HG03460 (cell line): ENCODE measurements around the gene LAMA3.
"Not testable (repeated sequence)": the region's sequence is repeated elsewhere in the genome, so short reads cannot be mapped to it uniquely, and the experiment has no call there.

Source experiments
- ATAC-seq: cut with Tn5 transposase; IDR thresholded peaks from one replicate; pipeline ENCODE4 v1.9.1; 2021; ENCODE audit not compliant: unreplicated experiment

LAMA3 gene

DNA sequence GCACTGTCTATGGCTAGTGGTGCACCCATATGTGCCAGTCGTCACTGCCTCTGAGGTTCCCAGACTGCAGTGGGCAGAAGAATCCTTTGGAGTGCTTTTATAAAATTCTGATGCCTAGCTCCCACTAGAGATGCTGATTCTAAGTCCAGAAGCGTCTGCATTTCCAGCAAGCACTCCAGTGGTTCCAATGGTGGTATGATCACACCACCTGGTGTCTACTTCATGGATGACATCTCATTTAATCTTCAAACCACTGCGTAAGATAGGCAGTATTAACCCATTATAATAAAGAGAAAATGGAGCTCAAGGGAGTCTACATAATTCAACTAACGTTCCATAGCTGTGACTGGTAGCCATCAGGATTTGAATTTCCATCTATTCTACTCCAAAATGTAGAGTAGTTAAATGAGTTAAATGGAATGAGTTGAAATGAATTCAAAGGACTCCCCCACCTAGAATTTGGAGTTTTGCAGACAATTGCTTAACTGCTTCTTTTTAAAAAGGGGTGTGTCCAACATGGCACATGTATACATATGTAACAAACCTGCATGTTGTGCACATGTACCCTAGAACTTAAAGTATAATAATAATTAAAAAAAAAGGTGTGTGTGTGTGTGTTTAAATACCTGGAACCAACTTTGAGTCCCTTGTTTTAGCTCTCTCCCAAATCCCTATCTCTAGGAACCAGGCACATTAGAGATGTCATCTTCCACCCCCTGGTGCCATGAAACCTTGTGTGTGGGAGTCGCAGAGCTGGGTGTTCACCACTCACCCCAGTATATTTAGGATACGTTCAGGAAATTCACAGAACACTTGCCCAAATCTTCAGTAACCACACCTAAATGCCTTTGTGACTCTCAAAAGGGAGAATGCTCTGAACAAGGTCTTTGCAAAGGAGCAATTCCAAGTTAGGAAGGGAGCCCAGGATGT, 14.1 kb downstream of the LAMA3 start:
- peak; percentile 54 for ATAC-seq

DNA sequence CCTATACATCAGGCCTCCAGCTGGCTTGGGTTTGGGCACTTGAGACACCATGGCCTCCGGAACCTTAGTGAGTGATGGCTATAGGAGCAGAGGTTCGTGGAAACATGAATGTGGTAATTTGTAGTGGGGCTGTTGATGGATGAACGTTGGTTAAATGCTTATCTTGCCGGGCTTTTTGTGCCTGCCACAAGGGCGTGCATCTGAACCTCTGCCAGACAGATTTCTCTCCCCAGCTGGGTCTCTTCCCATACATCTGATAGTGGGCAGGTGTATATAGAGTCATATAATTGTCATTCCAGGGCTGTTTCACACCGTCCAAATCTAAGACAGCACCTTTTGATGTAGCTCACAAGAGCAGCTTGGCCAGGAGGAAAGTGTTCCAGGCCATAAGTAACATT, 14.7 kb downstream of the LAMA3 start:
- ATAC-seq: no peak

DNA sequence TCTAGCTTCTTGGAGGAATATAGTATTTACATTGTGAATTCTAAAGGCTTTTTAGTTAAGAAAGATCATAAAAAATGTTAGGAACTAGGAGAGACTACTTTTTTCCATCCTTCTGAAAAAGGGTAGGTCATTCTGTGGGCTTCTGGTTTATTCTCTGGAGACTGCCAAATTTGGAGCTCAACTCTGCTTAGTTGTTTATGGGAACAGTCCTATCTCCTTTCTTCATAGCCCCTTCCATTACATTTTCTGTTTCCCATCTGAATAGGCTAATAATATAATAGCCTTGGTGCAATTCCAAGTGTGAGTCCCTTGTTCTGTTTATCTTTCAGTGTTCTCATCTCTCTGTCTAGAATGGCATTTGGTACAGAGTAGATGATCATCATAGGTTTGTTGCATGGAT, 15.6 kb downstream of the LAMA3 start:
- no peak for ATAC-seq

DNA sequence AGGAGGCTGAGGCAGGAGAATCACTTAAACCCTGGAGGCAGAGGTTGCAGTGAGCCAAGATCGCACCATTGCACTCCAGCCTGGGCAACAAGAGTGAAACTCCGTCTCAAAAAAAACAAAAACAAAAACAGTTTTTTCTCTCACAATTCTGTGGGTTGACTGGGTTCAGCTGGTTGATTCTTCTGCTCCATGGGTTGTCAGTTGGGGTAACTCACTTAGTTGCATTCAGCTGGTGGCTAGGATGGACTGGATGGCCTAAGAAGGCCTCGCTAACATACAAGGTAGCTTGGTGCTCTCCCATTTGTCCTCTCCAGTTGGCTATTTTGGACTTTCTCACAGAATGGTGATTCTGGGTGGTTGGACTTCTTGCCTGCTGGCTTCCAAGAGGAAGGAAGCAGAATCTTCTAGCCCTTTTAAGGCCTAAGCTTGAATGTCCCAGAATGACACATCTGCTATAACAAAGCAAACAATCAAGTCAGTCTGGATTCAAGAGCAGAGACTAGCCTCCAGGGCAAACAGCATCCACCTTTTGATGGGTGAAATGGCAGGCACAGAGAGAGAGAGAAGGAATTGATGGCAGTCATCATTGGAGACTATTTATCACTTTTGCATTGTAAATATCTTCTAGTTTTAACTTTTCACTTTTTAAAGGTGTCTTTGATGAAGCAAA, 17.9 kb downstream of the LAMA3 start:
- ATAC-seq: no peak

DNA sequence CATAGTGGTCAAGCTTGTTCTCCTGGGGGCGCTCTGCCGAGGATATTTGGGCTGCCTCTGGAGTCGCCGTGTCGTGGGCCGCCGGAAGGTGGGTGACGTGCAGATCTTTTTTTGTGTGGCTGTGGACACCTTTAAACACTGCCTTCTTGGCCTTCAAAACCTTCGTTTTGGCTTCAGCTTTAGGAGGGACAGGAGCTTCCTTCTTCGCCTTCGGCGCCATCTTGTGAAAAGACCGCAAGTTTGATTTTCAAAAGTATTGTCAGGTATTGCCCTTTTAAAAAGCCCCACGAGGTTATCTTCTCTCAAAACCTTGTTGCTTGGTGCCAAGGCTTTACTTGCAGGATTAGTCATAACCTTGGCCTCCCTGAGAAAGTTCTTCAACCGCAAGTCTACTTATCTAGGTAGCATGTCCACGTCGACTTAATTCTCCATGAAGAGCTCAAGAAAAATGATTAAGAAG, 20.8 kb downstream of the LAMA3 start:
- ATAC-seq: no peak

DNA sequence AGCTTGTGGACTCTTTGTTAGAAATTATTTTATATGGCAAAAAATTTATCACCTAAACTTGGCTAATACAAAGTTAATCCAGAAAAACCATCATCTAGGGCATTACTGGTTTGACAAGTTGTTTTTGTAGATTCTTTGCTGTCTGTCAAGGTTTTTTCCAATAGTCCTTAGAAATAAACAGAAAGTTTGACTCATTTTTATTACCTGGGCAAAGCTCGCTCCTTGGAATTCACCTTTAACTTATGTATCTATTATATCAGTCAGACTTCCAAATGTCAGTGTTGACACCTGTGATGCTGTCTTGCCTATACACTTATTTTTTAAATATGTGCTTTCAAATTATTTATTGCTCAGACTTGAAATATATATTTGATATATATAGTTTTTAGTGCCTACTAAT, 21.7 kb downstream of the LAMA3 start:
- ATAC-seq: no peak

DNA sequence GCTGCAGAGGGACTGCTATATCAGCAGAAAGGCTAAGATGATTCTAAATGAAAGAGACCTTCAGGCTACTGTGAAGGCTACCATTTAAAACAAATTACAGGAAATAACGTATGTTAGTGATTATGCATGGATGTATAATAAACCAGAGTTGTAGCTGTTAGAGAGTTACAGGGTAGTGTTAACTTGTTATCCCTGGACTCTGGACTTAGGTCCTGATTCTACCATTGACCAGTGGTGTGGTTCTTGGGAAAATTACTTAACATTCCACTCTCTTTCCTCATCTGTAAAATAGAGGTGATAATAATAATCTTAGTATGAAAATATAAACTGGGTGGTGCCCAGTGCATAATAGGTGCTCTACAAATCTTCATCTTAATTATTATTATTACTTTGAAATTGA, 22.2 kb downstream of the LAMA3 start:
- no peak for ATAC-seq

DNA sequence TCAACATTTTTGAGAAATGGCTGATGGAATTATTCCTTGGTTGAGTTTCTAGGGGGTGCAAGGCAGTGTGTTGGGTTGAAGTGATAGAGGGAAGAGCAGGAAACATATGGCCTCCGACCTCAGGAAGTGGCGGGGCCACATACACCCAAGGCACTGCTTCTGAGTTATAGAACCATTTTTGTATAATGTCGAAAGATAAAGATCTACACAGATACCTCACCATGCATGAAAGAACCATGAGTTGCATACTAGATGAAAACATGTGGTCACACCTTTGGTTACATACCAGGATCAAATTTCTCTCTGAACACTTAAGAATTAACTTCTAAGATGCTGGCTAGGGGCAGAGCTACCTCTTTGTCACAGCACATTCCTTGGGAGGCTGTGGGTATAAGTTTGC, 23.2 kb downstream of the LAMA3 start:
- no peak for ATAC-seq

DNA sequence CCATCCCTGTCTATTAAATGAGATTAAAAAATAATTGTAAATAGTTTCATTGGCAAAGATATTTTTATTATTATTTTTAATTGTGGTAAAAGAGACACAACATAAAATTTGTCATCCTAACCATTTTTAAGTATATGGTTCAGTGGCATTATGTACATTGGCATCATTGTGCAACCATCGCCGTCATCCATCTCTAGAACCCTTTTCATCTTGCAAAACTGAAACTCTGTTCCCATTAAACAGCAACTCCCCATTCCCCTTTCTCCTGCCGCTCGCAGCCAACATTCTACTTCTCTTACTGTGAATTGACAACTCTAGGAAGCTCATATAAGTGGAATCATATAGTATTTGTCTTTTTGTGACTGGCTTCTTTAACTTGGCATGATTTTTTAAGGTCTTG, 25.3 kb downstream of the LAMA3 start:
- ATAC-seq: no peak

DNA sequence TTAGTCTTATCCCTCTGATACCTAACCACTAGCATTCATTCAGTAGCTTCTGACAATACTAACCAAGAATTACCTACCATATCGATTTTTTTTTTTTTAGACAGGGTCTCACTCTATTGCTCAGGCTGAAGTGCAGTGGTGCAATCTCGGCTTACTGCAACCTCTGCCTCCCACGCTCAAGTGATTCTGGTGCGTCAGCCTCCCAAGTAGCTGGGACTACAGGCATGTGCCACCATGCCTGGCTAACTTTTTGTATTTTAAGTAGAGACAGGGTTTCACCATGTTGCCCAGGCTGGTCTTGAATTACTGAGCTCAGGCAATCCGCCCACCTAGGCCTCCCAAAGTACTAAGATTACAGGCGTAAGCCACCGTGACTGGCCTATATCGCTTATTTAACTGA, 26.8 kb downstream of the LAMA3 start:
- not testable (repeated sequence) for ATAC-seq

DNA sequence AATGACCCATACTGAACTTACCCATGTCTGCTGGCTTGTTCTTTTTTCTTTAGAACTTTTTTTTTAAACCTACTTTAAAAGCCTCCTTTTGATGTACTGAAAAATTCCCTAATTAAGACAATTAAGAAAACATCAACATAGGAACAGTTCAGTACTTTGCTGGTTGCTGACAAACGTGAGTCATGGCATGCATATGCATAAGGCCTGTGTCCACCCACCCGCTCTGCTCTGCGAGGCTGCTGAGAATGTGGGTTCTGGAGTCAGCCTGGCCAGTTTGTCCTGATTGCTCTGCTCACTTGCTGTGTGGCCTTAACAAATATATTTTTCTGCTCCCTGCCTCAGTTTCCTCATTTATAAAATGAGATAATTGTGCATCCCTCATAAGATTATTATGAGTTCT, 27.3 kb downstream of the LAMA3 start:
- no peak for ATAC-seq

DNA sequence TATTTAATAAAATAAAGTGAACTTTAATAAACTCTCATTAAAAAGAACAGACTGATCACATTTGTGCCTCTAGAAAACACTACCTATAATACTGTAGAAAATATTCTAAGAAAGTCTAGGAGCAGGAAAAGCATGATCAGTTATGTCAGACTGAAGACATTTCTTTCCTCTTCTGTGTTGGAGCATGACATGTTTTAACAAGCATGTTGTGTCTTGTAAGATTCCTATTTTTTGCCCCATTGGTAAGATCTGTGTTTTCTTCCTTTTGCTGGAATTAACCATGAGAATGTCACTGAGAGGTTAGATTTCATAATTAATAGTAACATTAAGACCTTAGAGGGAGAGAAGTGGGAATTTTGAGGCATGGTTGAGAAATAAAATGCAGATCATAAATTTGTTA, 27.7 kb downstream of the LAMA3 start:
- no peak for ATAC-seq

DNA sequence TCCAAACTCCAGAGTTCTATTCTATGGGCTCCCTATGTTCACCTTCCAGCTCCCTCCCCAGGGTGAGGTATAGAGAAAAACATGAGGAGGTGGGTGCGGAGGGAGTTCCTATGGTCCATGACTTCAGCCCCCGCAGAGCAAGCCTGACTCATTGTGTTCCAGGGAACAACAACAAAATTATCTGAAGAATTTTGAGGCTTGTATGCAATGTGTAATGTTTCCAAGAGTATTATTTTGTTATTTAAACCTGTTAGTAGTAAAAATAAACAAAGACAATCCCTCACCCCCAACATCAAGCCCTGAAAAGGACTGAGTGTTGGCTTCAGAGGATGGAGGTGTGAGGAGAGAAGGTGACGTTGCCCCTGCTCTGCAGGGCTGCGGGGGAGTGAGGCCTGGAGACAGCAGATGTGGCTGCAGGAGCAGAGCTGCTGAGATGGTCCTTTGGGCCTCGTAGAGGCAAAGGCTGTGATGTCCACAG, 29.0 kb downstream of the LAMA3 start:
- no peak for ATAC-seq

DNA sequence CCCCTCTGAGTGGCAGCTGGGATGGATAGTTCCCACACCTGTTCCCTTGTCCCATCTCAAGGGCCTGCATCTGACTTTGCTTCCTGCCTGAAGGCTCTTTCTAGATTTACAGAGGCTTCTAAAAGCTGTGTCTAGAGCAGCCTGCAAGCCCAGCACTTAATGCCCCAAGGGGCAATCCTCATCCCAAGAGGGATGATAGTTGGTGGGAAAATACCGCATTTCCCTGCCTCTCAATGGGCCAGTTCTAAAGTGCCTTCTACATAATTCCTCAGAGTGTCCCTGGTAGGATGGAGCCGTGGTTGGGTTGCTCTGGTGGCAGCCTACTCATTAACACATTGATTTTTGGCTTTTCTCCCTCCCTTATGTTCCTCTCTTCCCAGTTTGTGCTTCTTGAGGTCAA, 29.5 kb downstream of the LAMA3 start:
- no peak for ATAC-seq

DNA sequence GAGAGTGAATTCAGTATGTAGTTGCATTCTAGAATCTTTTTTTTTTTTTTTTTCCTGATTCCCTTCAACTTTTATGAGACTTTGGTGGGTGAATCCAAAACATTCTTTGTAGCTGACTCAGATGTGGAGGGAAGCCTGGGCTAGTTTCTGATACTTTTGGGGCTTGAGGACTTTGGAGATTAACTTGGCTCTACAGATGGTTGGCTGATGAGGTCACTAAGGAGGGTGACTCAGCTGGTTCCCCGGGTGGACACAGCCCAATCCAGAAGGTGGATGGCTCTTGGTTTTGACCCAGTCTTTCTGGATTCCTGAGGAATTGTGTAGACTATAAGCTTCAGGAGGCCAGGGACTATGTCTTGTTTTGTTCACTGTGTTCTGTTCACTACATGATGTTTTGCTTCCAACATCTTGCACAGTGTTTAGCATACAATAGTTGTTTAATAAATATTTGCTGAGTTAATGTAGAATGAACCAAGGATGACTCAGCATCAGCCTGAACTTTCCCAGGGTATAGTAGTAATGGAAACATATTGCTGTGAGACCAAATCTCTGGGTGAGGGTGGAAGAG, 30.5 kb downstream of the LAMA3 start:
- ATAC-seq: no peak

DNA sequence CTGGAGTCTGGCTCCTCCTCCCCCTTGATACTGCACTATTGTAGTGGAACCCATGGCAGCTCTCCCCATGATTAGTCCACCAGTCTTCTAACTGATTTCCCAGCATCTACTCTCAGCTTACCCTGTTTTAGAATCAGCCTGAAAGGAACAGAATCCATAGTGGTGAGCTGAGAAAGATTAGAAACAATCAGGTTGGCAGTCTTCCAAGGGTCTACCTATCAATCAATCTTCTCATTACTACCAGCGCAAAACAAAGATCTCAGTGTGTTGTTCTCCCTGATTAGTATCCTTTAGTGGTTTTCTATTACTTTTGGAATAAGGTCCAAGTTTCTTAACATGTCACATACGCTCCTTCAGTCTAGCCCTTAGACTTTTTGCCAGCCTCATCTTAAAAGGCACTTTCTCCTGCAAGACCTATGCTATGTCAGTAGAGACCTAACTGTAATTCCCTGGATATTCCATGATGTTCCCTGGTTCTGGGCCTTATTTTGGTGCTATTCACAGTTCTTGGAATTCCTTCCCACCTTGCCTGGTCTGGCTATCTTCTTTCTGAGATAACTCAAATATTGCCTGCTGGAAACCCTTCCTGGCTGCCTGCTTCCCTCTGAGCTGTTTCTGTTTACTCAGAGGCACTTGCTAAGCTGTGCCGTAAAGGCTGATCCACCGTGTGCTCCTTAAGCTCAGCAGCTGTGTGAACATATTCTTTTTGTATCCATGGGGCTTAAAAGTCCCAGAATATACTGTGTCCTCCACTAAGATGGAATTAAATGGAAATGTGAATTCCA, 32.6 kb downstream of the LAMA3 start:
- no peak for ATAC-seq

DNA sequence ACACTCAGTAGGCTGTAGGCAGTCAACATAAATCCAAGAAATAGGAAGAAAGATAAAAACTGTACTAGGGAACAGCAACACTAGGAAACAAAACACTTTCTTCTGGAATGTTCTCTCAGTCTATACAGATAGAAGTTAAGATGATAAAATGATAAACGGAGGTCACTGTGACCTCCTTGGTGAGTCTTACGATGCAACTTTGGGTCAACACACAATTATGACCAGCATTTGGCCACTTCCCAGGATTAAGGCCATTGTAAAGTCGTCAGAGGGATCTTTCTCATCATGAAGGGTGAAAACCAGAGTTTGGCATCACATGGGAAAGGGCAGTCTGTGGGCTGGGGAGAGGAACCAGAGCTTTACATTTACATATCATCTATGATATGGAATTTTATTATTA, 33.4 kb downstream of the LAMA3 start:
- ATAC-seq: no peak

DNA sequence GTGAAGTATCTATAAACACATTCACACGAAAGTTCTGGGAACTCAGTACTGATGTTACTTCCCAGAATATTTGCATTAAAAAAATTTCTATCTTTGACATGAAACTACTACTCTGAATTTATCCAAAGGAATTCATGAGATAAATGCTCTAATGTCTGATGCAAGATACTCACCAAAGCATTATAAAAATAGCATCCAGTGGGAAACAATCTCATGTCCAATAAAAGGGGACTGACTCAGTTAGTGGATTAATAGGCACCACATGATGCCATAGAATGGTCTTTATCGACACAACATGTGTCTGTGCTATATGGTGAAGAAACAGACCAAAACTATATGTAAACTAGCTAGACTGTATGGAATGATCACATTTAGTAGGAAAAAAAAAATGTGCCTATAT, 33.9 kb downstream of the LAMA3 start:
- ATAC-seq: no peak

DNA sequence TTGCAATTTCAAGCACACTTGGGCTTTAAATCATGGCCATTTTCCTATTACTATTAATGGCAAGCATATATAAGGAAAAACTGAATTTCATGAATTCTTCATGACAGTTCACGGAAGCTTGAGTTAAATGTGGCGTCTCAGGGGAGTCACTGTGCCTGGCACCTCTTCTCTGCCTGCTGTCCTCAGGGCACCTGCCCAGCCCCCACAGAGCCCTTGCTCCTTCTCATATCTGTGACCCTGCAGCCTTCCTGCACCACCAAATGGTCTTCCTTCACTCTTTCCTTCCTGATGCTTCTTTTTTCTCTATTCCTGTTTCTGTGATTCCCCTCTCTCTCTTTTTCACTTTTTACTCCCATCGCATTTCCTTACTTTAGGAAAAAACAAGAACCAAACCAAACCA, 35.4 kb downstream of the LAMA3 start:
- no peak for ATAC-seq

DNA sequence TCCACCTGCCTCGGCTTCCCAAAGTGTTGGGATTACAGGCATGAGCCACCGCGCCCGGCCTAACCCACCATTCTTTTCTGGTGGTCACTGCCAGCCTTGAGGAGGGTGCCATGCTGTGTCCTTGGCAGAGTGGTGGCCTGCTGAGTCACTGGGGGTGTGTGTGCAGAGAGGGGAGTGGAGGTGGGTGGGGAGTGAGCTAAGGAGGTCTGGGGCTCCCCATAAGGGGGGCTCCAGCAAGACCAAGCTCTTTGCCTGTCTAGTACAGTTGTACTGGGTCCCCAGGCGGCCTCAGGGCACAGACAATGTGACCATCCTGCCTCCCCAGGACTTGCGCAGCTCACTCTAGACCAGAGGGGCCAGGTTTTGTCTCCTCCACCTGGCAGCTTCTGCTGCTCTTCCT, 36.1 kb downstream of the LAMA3 start:
- no peak for ATAC-seq
